Measurements from ENCODE around the gene TMEM203.

- TF ChIP-seq CTCF (IDR thresholded peaks at IDR 0.05; ENCODE audit: low read length): no peak
- no peak for TF ChIP-seq EZH2 (optimal IDR thresholded peaks at IDR 0.05; ENCODE audit: low read depth, low read length)
Observed at GRCh38 chr9:137254624-137255447, 49.4 kb upstream of the TMEM203 start, which contains the start of gene NELFB.
